ENCODE measurements around the gene CAPRIN1.
"Not testable (repeated sequence)": the region's sequence is repeated elsewhere in the genome, so short reads cannot be mapped to it uniquely, and the experiment has no call there.

The CAPRIN1 gene

GRCh38 chr11:34052608-34053160 lies 1.2 kb downstream of the CAPRIN1 start:
- no peaks in the 10 kb centered on the region for H3K27me3 ChIP-seq (ENCODE audit: insufficient read depth, low read depth, severe bottlenecking)
- peak; percentile 29 for DNase-seq
- peak overlapping the region; percentile 100 for H3K27ac ChIP-seq
- TF ChIP-seq CTCF (IDR thresholded peaks at IDR 0.05; ENCODE audit: low read depth, low read length), result no peak
- peak overlapping the region; percentile 99 for H3K4me3 ChIP-seq (ENCODE audit: low read depth, low read length)
- no peaks in the 10 kb centered on the region for H3K9me3 ChIP-seq (ENCODE audit: severe bottlenecking)
- H3K36me3 ChIP-seq, result peaks cover 56% of the 10 kb centered on the region

- H3K36me3 ChIP-seq, result peaks cover 61% of the 10 kb centered on the region
- no peaks in the 10 kb centered on the region for H3K9me3 ChIP-seq (ENCODE audit: severe bottlenecking)
- TF ChIP-seq CTCF (IDR thresholded peaks at IDR 0.05; ENCODE audit: low read depth, low read length), result no peak
- DNase-seq, result peak; percentile 79
- peak overlapping the region; percentile 100 for H3K27ac ChIP-seq
- H3K27me3 ChIP-seq (ENCODE audit: insufficient read depth, low read depth, severe bottlenecking), result no peaks in the 10 kb centered on the region
- peak overlapping the region; percentile 99 for H3K4me3 ChIP-seq (ENCODE audit: low read depth, low read length)
Observed at GRCh38 chr11:34053161-34053686, 1.7 kb downstream of the CAPRIN1 start.

DNA sequence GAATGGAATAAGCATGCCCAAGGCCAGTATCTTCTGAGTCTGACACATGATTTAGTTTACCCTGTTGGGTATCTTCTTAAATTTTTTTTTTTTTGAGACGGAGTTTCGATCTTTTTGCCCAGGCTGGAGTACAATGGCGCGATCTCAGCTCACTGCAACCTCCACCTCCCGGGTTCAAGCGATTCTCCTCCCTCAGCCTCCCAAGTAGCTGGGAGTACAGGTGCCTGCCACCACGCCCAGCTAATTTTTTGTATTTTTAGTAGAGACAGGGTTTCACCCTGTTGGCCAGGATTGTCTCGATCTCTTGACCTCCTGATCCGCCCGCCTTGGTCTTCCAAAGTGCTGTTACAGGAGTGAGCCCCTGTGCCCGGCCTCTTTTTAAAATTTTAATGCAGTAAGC lies 2.8 kb downstream of the CAPRIN1 start:
- Histone ChIP-seq H3K4me3 (ENCODE audit: low read depth, low read length) (peak overlapping the region; percentile 99), H3K36me3 (peaks cover 72% of the 10 kb centered on the region)

DNA sequence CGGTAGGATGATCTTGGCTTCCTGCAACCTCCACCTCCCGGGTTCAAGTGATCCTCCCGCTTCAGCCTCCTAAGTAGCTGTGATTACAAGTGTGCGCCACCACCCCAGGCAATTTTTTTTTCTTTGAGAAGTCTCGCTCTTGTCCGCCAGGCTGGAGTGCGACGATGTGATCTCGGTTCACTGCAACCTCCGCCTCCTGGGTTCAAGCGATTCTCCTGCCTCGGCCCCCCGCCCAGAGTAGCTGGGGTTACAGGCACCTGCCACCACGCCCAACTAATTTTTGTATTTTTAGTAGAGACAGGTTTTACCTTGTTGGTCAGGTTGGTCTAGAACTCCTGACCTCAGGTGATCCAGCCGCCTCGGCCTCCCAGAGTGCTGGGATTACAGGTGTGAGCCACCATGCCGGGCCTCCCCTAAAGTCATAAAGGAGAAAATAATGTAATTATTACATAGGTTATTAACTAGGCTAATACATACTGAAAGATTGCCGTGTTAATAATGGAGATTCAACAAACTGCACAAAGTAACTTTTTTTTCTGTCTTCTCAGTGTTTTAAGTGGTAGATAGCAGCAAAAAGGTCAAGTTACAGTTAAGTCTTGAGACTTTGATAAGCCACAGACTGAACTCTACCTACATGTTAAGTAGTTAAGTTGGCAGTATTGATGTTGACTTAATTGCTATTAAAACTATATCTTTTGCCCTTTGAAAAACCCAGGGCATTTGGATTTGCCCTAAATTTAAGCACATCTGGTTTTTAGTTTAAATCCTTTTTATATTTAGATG lies 3.9 kb downstream of the CAPRIN1 start:
- Histone ChIP-seq H3K36me3 (peaks cover 78% of the 10 kb centered on the region), H3K27ac (no peak overlapping the region), H3K27me3 (ENCODE audit: insufficient read depth, low read depth, severe bottlenecking) (no peaks in the 10 kb centered on the region), H3K9me3 (ENCODE audit: severe bottlenecking) (no peaks in the 10 kb centered on the region), H3K4me3 (ENCODE audit: low read depth, low read length) (no peak overlapping the region)
- no peak for DNase-seq
- no peak for TF ChIP-seq CTCF (IDR thresholded peaks at IDR 0.05; ENCODE audit: low read depth, low read length)

More for the DNA sequence above, 2.8 kb downstream of the CAPRIN1 start:
- not testable (repeated sequence) for H3K27me3 ChIP-seq (ENCODE audit: insufficient read depth, low read depth, severe bottlenecking); DNase-seq; H3K9me3 ChIP-seq (ENCODE audit: severe bottlenecking); H3K27ac ChIP-seq

- no peak for DNase-seq
- no peaks in the 10 kb centered on the region for H3K27me3 ChIP-seq (ENCODE audit: insufficient read depth, low read depth, severe bottlenecking)
- peaks cover 86% of the 10 kb centered on the region for H3K36me3 ChIP-seq
- no peaks in the 10 kb centered on the region for H3K9me3 ChIP-seq (ENCODE audit: severe bottlenecking)
- no peak overlapping the region for H3K4me3 ChIP-seq (ENCODE audit: low read depth, low read length)
- no peak for TF ChIP-seq CTCF (IDR thresholded peaks at IDR 0.05; ENCODE audit: low read depth, low read length)
- no peak overlapping the region for H3K27ac ChIP-seq
Observed at GRCh38 chr11:34056672-34057071, 5.1 kb downstream of the CAPRIN1 start.

DNA sequence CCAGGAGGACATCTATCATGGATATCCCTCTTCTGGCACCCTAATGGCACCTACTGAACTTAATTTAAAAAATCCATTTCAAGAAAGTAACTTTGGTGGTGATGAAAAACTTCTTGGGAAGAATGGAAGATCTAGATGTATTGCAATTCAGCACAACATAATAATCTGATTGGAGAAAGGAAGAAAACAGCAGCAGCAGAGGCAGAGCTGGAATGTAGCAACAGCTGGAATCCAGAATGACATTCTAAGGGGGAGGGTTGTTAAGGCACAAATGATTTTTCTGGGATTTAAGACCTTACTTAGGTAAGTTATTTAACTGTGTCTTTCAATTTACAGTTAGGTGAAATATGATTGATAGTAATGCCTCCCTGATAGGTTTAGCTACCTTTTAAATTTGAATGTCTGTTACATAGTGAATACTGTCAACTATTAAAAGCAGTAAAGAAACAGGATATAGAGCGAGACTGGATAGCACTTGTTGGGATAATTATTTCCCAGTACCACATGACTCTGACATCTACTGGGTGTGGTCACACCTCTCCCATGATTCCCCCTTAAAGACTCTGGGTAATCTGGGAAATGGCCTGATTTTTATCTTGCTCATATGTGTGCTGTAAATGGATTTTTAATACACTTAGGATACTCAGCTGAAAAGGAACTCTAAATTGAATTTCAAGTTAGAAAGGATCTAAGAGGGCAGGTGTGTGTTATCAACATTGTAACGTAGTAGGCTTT lies 11.7 kb downstream of the CAPRIN1 start:
- H3K36me3 ChIP-seq, result peaks cover 76% of the 10 kb centered on the region
- H3K4me3 ChIP-seq (ENCODE audit: low read depth, low read length), result no peak overlapping the region
- H3K27me3 ChIP-seq (ENCODE audit: insufficient read depth, low read depth, severe bottlenecking), result no peaks in the 10 kb centered on the region
- no peak overlapping the region for H3K27ac ChIP-seq
- TF ChIP-seq CTCF (IDR thresholded peaks at IDR 0.05; ENCODE audit: low read depth, low read length), result no peak
- DNase-seq, result no peak
- H3K9me3 ChIP-seq (ENCODE audit: severe bottlenecking), result no peaks in the 10 kb centered on the region

All from WERI-Rb-1 (cell line).